HG03196 (cell line): ENCODE measurements around the gene AP1G1.
A peak's percentile ranks its signal among the peaks of the same experiment; 100 is the strongest.
"Not testable (repeated sequence)": the region's sequence is repeated elsewhere in the genome, so short reads cannot be mapped to it uniquely, and the experiment has no call there.

ENCODE experiments used
- ATAC-seq: cut with Tn5 transposase; IDR thresholded peaks from one replicate; pipeline ENCODE4 v1.9.1; 2021; ENCODE audit not compliant: unreplicated experiment

The AP1G1 gene

GRCh38 chr16:71810155-71810530 is 1.5 kb upstream of the AP1G1 start:
- not testable (repeated sequence) for ATAC-seq

GRCh38 chr16:71807905-71808592 is 585 bp downstream of the AP1G1 start:
- ATAC-seq = peak; percentile 33

- no peak for ATAC-seq
Observed at GRCh38 chr16:71803305-71803690, 5.3 kb downstream of the AP1G1 start.

- no peak for ATAC-seq
Observed at GRCh38 chr16:71796501-71797097, 12.0 kb downstream of the AP1G1 start.

- ATAC-seq = no peak
Observed at GRCh38 chr16:71794943-71795342, 13.7 kb downstream of the AP1G1 start.

GRCh38 chr16:71794018-71794417 is 14.6 kb downstream of the AP1G1 start:
- ATAC-seq = no peak

GRCh38 chr16:71792176-71792575 is 16.5 kb downstream of the AP1G1 start:
- no peak for ATAC-seq

- not testable (repeated sequence) for ATAC-seq
Observed at GRCh38 chr16:71790329-71790728, 18.3 kb downstream of the AP1G1 start.

GRCh38 chr16:71789136-71789535 is 19.5 kb downstream of the AP1G1 start:
- no peak for ATAC-seq

GRCh38 chr16:71788578-71788977 is 20.1 kb downstream of the AP1G1 start:
- ATAC-seq = no peak

GRCh38 chr16:71785143-71785542 is 23.5 kb downstream of the AP1G1 start:
- ATAC-seq = not testable (repeated sequence)

- ATAC-seq = no peak
Observed at GRCh38 chr16:71784093-71784492, 24.5 kb downstream of the AP1G1 start.

- ATAC-seq = no peak
Observed at GRCh38 chr16:71781741-71782140, 26.9 kb downstream of the AP1G1 start.

GRCh38 chr16:71780521-71781089 is 28.0 kb downstream of the AP1G1 start:
- ATAC-seq = no peak

- no peak for ATAC-seq
Observed at GRCh38 chr16:71778780-71779179, 29.9 kb downstream of the AP1G1 start.

GRCh38 chr16:71777329-71777728 is 31.3 kb downstream of the AP1G1 start:
- ATAC-seq = no peak

- ATAC-seq = no peak
Observed at GRCh38 chr16:71775949-71776348, 32.7 kb downstream of the AP1G1 start.

- no peak for ATAC-seq
Observed at GRCh38 chr16:71771571-71771970, 37.1 kb downstream of the AP1G1 start.

GRCh38 chr16:71769222-71769621 is 39.4 kb downstream of the AP1G1 start:
- ATAC-seq = no peak

GRCh38 chr16:71767060-71767900 is 41.4 kb downstream of the AP1G1 start:
- no peak for ATAC-seq

- no peak for ATAC-seq
Observed at GRCh38 chr16:71762186-71762585, 46.4 kb downstream of the AP1G1 start.

- ATAC-seq = no peak
Observed at GRCh38 chr16:71761097-71761496, 47.5 kb downstream of the AP1G1 start.
